Caco-2 (cell line): ENCODE measurements around the gene GON7. TPM values are rescaled to one million over a fixed set of nuclear protein-coding genes. Genes with fewer than 3 reads are reported as not detected.

ENCODE experiments used
- BruUV-seq: library from RNA; stranded (reverse); fragments of 400-500 nt; replicated peaks from 2 replicates; lab custom pipeline; 2021; lab: Mats Ljungman, UMichigan
- CTCF ChIA-PET: fragments of 300-600 bp; sonication (Branson Sonifier 250); formaldehyde crosslinking; loops from one replicate; lab custom pipeline; 2022; ENCODE audit warnings: antibody characterized with exemption; lab: Charles Lee
- POLR2A ChIA-PET: fragments of 300-600 bp; sonication (Branson Sonifier 250); formaldehyde crosslinking; loops from one replicate; lab custom pipeline; 2022; ENCODE audit warnings: antibody characterized with exemption; lab: Charles Lee
- DNase-seq, 2 experiments: peaks; one replicate each; pipeline versions ENCODE4 v3.0.0 to v3.0.0-alpha.2; 2020 to 2022
- H3K27me3 ChIP-seq: replicated peaks from 2 replicates; pipeline ENCODE4 v1.6.0; 2011; ENCODE audit warnings: low read length; ENCODE audit not compliant: control insufficient read depth, insufficient read depth
- H3K36me3 ChIP-seq: 2 replicates; pipeline ENCODE4 v1.5.1; 2011; ENCODE audit warnings: low read length; ENCODE audit not compliant: control insufficient read depth, insufficient read depth
- H3K4me1 ChIP-seq: fragments of 250-450 bp; sonication (Bioruptor Pico); 2 replicates; pipeline ENCODE4 v1.5.1; 2020; ENCODE audit warnings: mild to moderate bottlenecking
- H3K4me3 ChIP-seq: 2 replicates; pipeline ENCODE4 v1.5.1; 2011; ENCODE audit warnings: low read depth, mild to moderate bottlenecking, control low read depth, low read length
- H3K9me3 ChIP-seq: fragments of 250-450 bp; sonication (Bioruptor Pico); 2 replicates; pipeline ENCODE4 v1.5.1; 2020; ENCODE audit warnings: mild to moderate bottlenecking, moderate library complexity
- H3K27ac Mint-ChIP-seq: one replicate; pipeline ENCODE4 v1.8.0; 2022; ENCODE audit warnings: mixed read lengths; ENCODE audit not compliant: unreplicated experiment
- H3K27me3 Mint-ChIP-seq: one replicate; pipeline ENCODE4 v1.8.0; 2022; ENCODE audit warnings: mixed read lengths; ENCODE audit not compliant: insufficient read depth, unreplicated experiment
- H3K36me3 Mint-ChIP-seq: one replicate; pipeline ENCODE4 v1.8.0; 2022; ENCODE audit warnings: mild to moderate bottlenecking, mixed read lengths; ENCODE audit not compliant: insufficient read depth, unreplicated experiment
- H3K4me1 Mint-ChIP-seq: one replicate; pipeline ENCODE4 v1.8.0; 2022; ENCODE audit warnings: low read depth, mixed read lengths; ENCODE audit not compliant: unreplicated experiment
- H3K4me3 Mint-ChIP-seq: one replicate; pipeline ENCODE4 v1.8.0; 2022; ENCODE audit warnings: mild to moderate bottlenecking, moderate library complexity, mixed read lengths; ENCODE audit not compliant: unreplicated experiment
- H3K9me3 Mint-ChIP-seq: one replicate; pipeline ENCODE4 v1.8.0; 2022; ENCODE audit warnings: mixed read lengths; ENCODE audit not compliant: unreplicated experiment
- intact Hi-C: fragments of 100-400 bp; cut with micrococcal nuclease; formaldehyde crosslinking; loops from one replicate; pipeline ENCODE4 v1.10.0; 2022; ENCODE audit not compliant: unreplicated experiment
- total RNA-seq: library from RNA; stranded (reverse); gene quantifications from 2 replicates; pipeline ENCODE4 v1.2.3, GENCODE V29; 2022
- TF ChIP-seq, protein P1 (sequence below), 2 experiments: fragments of 200-600 bp in 1 of 2; IDR thresholded peaks; 1 replicate in 1 of 2; 2 replicates in 1 of 2; pipeline versions ENCODE4 v1.5.1 to v1.8.0; 2011 to 2022; ENCODE audit warnings: antibody characterized with exemption in 1 of 2, control low read depth in 1 of 2, inconsistent platforms in 1 of 2, low read depth in 1 of 2, low read length in 1 of 2, mild to moderate bottlenecking in 1 of 2, moderate library complexity in 1 of 2; ENCODE audit not compliant: insufficient read depth in 1 of 2, severe bottlenecking in 1 of 2, unreplicated experiment in 1 of 2

The GON7 gene
- total RNA-seq, 1 experiment from 2014 or later: 10.8 TPM

DNA sequence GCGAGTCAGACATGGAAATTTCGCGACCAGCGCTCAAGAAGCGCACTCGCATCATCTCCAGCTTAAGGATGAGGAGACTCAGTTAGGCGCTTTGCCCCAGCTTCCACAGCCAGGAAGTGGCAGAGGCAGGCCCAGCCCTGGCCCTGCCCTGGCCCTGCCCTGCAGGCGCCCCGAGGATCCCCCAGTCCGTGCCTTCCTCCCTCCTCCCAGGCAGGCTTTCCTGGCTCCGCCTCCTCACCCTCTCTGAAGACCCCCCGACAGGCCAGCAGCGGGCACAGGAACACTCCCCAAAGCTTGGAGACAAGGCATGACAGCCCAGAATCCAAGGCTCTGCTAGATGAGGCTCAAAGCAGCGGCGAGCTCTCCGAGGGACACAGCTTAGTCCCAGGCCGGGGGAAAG is 25.3 kb upstream of the GON7 start:
- no peaks in the 10 kb centered on the region for H3K27me3 ChIP-seq
- Mint-ChIP-seq H3K27ac (no peak overlapping the region), H3K9me3 (no peaks in the 10 kb centered on the region), H3K4me1 (no peaks in the 10 kb centered on the region), H3K36me3 (peaks cover 7% of the 10 kb centered on the region), H3K27me3 (no peaks in the 10 kb centered on the region), H3K4me3 (no peak overlapping the region)
- ChIA-PET POLR2A (no interaction called here), CTCF (no interaction called here)
- H3K4me3 ChIP-seq: no peak overlapping the region
- TF ChIP-seq, protein P1, sequence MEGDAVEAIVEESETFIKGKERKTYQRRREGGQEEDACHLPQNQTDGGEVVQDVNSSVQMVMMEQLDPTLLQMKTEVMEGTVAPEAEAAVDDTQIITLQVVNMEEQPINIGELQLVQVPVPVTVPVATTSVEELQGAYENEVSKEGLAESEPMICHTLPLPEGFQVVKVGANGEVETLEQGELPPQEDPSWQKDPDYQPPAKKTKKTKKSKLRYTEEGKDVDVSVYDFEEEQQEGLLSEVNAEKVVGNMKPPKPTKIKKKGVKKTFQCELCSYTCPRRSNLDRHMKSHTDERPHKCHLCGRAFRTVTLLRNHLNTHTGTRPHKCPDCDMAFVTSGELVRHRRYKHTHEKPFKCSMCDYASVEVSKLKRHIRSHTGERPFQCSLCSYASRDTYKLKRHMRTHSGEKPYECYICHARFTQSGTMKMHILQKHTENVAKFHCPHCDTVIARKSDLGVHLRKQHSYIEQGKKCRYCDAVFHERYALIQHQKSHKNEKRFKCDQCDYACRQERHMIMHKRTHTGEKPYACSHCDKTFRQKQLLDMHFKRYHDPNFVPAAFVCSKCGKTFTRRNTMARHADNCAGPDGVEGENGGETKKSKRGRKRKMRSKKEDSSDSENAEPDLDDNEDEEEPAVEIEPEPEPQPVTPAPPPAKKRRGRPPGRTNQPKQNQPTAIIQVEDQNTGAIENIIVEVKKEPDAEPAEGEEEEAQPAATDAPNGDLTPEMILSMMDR (IDR thresholded peaks at IDR 0.05; ENCODE audit: insufficient read depth in 1 of 2, low read depth in 1 of 2, low read length in 1 of 2, severe bottlenecking in 1 of 2, unreplicated experiment in 1 of 2): no peak
- no peak for DNase-seq
- BruUV-seq: no TSS peak
- intact Hi-C loops: no loop called here
- no peaks in the 10 kb centered on the region for H3K9me3 ChIP-seq
- H3K4me1 ChIP-seq: no peaks in the 10 kb centered on the region
- H3K36me3 ChIP-seq: no peaks in the 10 kb centered on the region

DNA sequence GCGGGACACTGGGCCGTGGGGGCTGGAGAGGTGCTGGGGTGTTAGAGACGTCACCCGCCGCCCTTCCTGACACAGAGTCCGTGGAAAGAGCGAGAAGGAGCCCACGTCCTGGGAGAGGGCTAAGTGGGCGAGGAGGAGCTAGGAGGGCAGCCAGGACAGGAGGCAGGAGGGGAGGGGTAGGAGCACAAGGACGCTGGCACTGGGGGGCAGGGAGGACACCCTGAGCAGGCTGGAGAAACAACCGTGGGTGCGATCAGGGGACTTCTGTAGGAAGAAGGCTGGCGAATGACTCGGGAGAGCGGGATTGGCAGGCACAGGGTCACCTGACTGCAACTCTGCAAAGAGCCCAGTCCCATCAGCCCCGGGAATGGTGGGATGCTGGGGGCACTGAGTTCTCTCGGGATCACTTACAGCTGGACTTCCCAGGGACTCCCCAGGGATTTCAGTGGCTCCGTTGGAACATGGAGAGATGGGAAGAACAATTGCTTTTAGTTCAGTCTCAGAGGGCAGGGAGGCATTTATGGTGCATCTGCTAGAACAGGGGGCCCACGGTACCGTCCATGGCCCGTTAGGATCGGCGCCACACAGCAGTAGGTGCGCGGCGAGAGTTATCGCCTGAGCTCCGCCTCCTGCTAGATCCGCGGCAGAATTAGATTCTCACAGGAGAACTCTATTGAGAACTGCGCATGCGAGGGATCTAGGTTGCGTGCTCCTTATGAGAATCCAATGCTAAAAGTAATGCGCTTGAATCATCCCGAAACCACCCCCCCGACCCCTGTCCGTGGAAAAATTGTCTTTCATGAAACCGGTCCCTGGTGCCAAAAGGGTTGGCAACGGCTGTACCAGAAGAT is 24.5 kb upstream of the GON7 start:
- intact Hi-C loops: no loop called here
- H3K9me3 Mint-ChIP-seq: no peaks in the 10 kb centered on the region
- CTCF ChIA-PET: no interaction called here
- H3K4me3 Mint-ChIP-seq: peak overlapping the region; percentile 73
- no peaks in the 10 kb centered on the region for H3K27me3 Mint-ChIP-seq
- Histone ChIP-seq H3K36me3 (no peaks in the 10 kb centered on the region), H3K9me3 (no peaks in the 10 kb centered on the region), H3K4me3 (peak overlapping the region; percentile 36), H3K27me3 (no peaks in the 10 kb centered on the region), H3K4me1 (no peaks in the 10 kb centered on the region)
- H3K27ac Mint-ChIP-seq: peak overlapping the region; percentile 47
- no peaks in the 10 kb centered on the region for H3K4me1 Mint-ChIP-seq
- BruUV-seq: no TSS peak
- TF ChIP-seq, protein P1 (IDR thresholded peaks at IDR 0.05; ENCODE audit: insufficient read depth in 1 of 2, low read depth in 1 of 2, low read length in 1 of 2, severe bottlenecking in 1 of 2, unreplicated experiment in 1 of 2): no peak
- DNase-seq: peak; percentile 29 to 47
- POLR2A ChIA-PET: no interaction called here
- peaks cover 7% of the 10 kb centered on the region for H3K36me3 Mint-ChIP-seq

DNA sequence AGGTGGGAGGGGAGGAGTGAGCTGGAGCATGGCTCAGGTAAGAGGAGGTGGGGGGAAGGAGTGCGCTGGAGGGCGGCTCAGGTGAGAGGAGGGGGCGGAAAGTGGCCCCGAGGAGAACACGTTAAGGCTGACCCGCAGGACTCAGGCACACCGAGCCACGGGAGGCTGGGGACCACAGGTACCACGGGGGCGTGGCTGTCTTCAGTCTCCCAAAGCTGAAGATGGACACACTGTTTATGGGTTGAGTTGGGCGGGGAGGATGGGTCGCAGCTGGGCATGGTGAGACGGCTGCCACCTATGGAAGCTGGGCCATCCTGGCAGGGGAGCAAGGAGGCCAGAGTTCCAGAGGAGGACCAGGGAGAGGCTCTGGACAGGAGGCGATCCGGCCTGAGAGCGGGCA is 23.7 kb upstream of the GON7 start:
- Mint-ChIP-seq H3K4me1 (no peaks in the 10 kb centered on the region), H3K27me3 (no peaks in the 10 kb centered on the region), H3K9me3 (no peaks in the 10 kb centered on the region), H3K4me3 (peak overlapping the region; percentile 73), H3K27ac (peak overlapping the region; percentile 47), H3K36me3 (peaks cover 7% of the 10 kb centered on the region)
- POLR2A ChIA-PET: no interaction called here
- no peaks in the 10 kb centered on the region for H3K27me3 ChIP-seq
- no peaks in the 10 kb centered on the region for H3K36me3 ChIP-seq
- BruUV-seq: no TSS peak
- TF ChIP-seq, protein P1 (IDR thresholded peaks at IDR 0.05; ENCODE audit: insufficient read depth in 1 of 2, low read depth in 1 of 2, low read length in 1 of 2, severe bottlenecking in 1 of 2, unreplicated experiment in 1 of 2): no peak
- intact Hi-C loops: no loop called here
- CTCF ChIA-PET: no interaction called here
- H3K4me3 ChIP-seq: no peak overlapping the region; the same call in 1 of the 2 replicates
- no peaks in the 10 kb centered on the region for H3K9me3 ChIP-seq
- DNase-seq: no peak
- no peaks in the 10 kb centered on the region for H3K4me1 ChIP-seq
